Tongue (tissue), 2 donors: ENCODE measurements around the gene AFAP1L1. TPM values are rescaled to one million over a fixed set of nuclear protein-coding genes. Genes with fewer than 3 reads are reported as not detected.

Experiments used
- DNase-seq: peaks from one replicate; pipeline ENCODE4 v3.0.0-alpha.2; 2015
- total RNA-seq: library from RNA; depleted of rRNA; stranded (reverse); fragments of >200 nt; gene quantifications from one replicate; pipeline ENCODE4 v1.2.3, GENCODE V29; 2014

The AFAP1L1 gene
- total RNA-seq, 1 donor from 2014 or later = 121 TPM

- DNase-seq = no peak
Measured at GRCh38 chr5:149315753-149316152, 44.1 kb downstream of the AFAP1L1 start.

- DNase-seq = peak; percentile 82
Measured at GRCh38 chr5:149317281-149318048, 45.8 kb downstream of the AFAP1L1 start.

- DNase-seq = no peak
Measured at GRCh38 chr5:149319174-149319573, 47.5 kb downstream of the AFAP1L1 start.

- peak; percentile 96 for DNase-seq
Measured at GRCh38 chr5:149320791-149321330, 49.2 kb downstream of the AFAP1L1 start.

GRCh38 chr5:149322518-149322917, 50.9 kb downstream of the AFAP1L1 start:
- no peak for DNase-seq

- DNase-seq = no peak
Measured at GRCh38 chr5:149323210-149323609, 51.6 kb downstream of the AFAP1L1 start.

- no peak for DNase-seq
Measured at GRCh38 chr5:149323621-149324205, 52.1 kb downstream of the AFAP1L1 start.

GRCh38 chr5:149324641-149325040, 53.0 kb downstream of the AFAP1L1 start:
- no peak for DNase-seq

GRCh38 chr5:149325166-149325735, 53.6 kb downstream of the AFAP1L1 start:
- no peak for DNase-seq

- no peak for DNase-seq
Measured at GRCh38 chr5:149325894-149326293, 54.2 kb downstream of the AFAP1L1 start.

GRCh38 chr5:149326611-149327010, 55.0 kb downstream of the AFAP1L1 start:
- DNase-seq = no peak

- no peak for DNase-seq
Measured at GRCh38 chr5:149328177-149328576, 56.5 kb downstream of the AFAP1L1 start.

- DNase-seq = no peak
Measured at GRCh38 chr5:149333711-149334443, 62.2 kb downstream of the AFAP1L1 start.

GRCh38 chr5:149337736-149338135, 66.1 kb downstream of the AFAP1L1 start:
- DNase-seq = peak; percentile 93

- DNase-seq = no peak
Measured at GRCh38 chr5:149338364-149338763, 66.7 kb downstream of the AFAP1L1 start.

GRCh38 chr5:149340920-149341319, 69.3 kb downstream of the AFAP1L1 start:
- DNase-seq = no peak

- DNase-seq = no peak
Measured at GRCh38 chr5:149341876-149342275, 70.2 kb downstream of the AFAP1L1 start.

- no peak for DNase-seq
Measured at GRCh38 chr5:149344151-149344550, 72.5 kb downstream of the AFAP1L1 start.

- peak; percentile 99 for DNase-seq
Measured at GRCh38 chr5:149345147-149345891, 73.7 kb downstream of the AFAP1L1 start, which contains the start of gene GRPEL2. Gene GRPEL2, plus strand, starts transcription at chr5:149345499. Its CDS starts 41 bp downstream, at chr5:149345540.

GRCh38 chr5:149345892-149346222, 74.2 kb downstream of the AFAP1L1 start:
- no peak for DNase-seq

- no peak for DNase-seq
Measured at GRCh38 chr5:149348518-149348917, 76.9 kb downstream of the AFAP1L1 start.

- no peak for DNase-seq
Measured at GRCh38 chr5:149349382-149349781, 77.7 kb downstream of the AFAP1L1 start.
